ENCODE data around the gene EVPL.

GRCh38 chr17:76071531-76072147 lies 44.5 kb upstream of the EVPL start:
- TF ChIP-seq CTCF (IDR thresholded peaks at IDR 0.05 in 2 of 3, conservative IDR thresholded peaks at IDR 0.05 in 1 of 3; ENCODE audit: borderline replicate concordance in 1 of 3, insufficient read depth in 1 of 3, low read depth in 2 of 3, low read length in 2 of 3) (no peak), CBX3 (IDR thresholded peaks at IDR 0.05; ENCODE audit: low read depth) (no peak), POLR2A (IDR thresholded peaks at IDR 0.05; ENCODE audit: borderline replicate concordance, extremely low read depth, insufficient read depth, insufficient read length) (no peak), ATF3 (IDR thresholded peaks at IDR 0.05) (no peak), YY1 (IDR thresholded peaks at IDR 0.05; ENCODE audit: extremely low read depth, insufficient replicate concordance, low read depth, low read length) (no peak), POLR2AphosphoS5 (IDR thresholded peaks at IDR 0.05; ENCODE audit: low read depth, low read length) (no peak), MAX (IDR thresholded peaks at IDR 0.05) (no peak), JUND (IDR thresholded peaks at IDR 0.05) (no peak), SRF (IDR thresholded peaks at IDR 0.05; ENCODE audit: low read depth) (no peak)
